Testis (tissue), 3 donors: ENCODE results near the gene MPO. TPM values are rescaled to one million over a fixed set of nuclear protein-coding genes. Genes with fewer than 3 reads are reported as not detected.

Experiments used
- DNase-seq: peaks from one replicate; pipeline ENCODE4 v3.0.0-alpha.2; 2019
- H3K27ac ChIP-seq, 2 donors: fragments of 200-600 bp; sonication (generic); one replicate each; pipeline ENCODE4 v1.5.1; 2019
- H3K27me3 ChIP-seq: fragments of 200-600 bp; sonication (generic); one replicate; pipeline ENCODE4 v1.5.1; 2019
- H3K36me3 ChIP-seq: fragments of 200-600 bp; sonication (generic); one replicate; pipeline ENCODE4 v1.5.1; 2017; ENCODE audit warnings: low read depth; ENCODE audit errors: missing control alignments
- H3K4me1 ChIP-seq: fragments of 200-600 bp; sonication (generic); one replicate; pipeline ENCODE4 v1.5.1; 2019
- H3K4me3 ChIP-seq, 2 donors: fragments of 200-600 bp; sonication (generic); one replicate each; pipeline ENCODE4 v1.5.1; 2017 to 2019
- H3K9me3 ChIP-seq: fragments of 200-600 bp; sonication (generic); one replicate; pipeline ENCODE4 v1.5.1; 2017
- CTCF ChIP-seq, 3 experiments: fragments of 450-650 bp in 2 of 3; fragments of 200-600 bp in 1 of 3; sonication (generic) in 1 of 3; IDR thresholded peaks; one replicate each; pipeline ENCODE4 v1.5.1; 2016 to 2019; ENCODE audit warnings: antibody characterized with exemption in 3 of 3, mild to moderate bottlenecking in 2 of 3, moderate library complexity in 1 of 3
- POLR2A ChIP-seq: fragments of 450-650 bp; IDR thresholded peaks from one replicate; pipeline ENCODE4 v1.6.1; 2017; ENCODE audit warnings: antibody characterized with exemption, mild to moderate bottlenecking, moderate library complexity
- WGBS, 2 donors: methylation state at CpG; one replicate each; pipeline ENCODE4 v1.1.5; 2018; 5-methylcytosine and 5-hydroxymethylcytosine counted together
- intact Hi-C: fragments of 100-400 bp; cut with DNase I; formaldehyde crosslinking; loops from one replicate; pipeline ENCODE4 v1.15.1; 2023; ENCODE audit warnings: low total_unique reads
- polyA plus RNA-seq: library from polyadenylated mRNA; stranded (reverse); fragments of 350-450 nt; fragmentation: Illumina TruSeq; extraction: RNeasy Lipid Tissue Mini Kit (QIAGEN cat#74804); gene quantifications from one replicate; pipeline ENCODE4 v1.2.3, GENCODE V29; 2014; ENCODE audit warnings: low read depth, low replicate concordance; ENCODE audit not compliant: insufficient read depth
- total RNA-seq, 2 donors: library from RNA; depleted of rRNA; stranded (reverse); fragments of >200 nt; gene quantifications; one replicate each; pipeline ENCODE4 v1.2.3, GENCODE V29; 2016

MPO gene
- total and polyA plus RNA-seq, 3 donors from 2014 or later: 0.87 to 1.1 (median 0.87) TPM

GRCh38 chr17:58229881-58230280, 50.9 kb downstream of the MPO start:
- DNase-seq: no peak
- intact Hi-C loops: no loop called here
- no peaks in the 10 kb centered on the region for H3K27me3 ChIP-seq

GRCh38 chr17:58229384-58229783, 51.4 kb downstream of the MPO start:
- no peak for DNase-seq
- Histone ChIP-seq H3K36me3 (no peaks in the 10 kb centered on the region), H3K27me3 (no peaks in the 10 kb centered on the region), H3K4me3 (no peak overlapping the region), H3K4me1 (no peaks in the 10 kb centered on the region), H3K27ac (no peak overlapping the region), H3K9me3 (no peaks in the 10 kb centered on the region)
- intact Hi-C loops: no loop called here
- TF ChIP-seq CTCF (IDR thresholded peaks at IDR 0.05): no peak
- no peak for TF ChIP-seq POLR2A
- WGBS, 2 donors: 47 to 65% methylated on average over 1 of the region's 1 CpG

More at GRCh38 chr17:58229881-58230280, 50.9 kb downstream of the MPO start:
- Histone ChIP-seq H3K4me1 (no peaks in the 10 kb centered on the region), H3K9me3 (no peaks in the 10 kb centered on the region), H3K4me3 (no peak overlapping the region), H3K27ac (no peak overlapping the region), H3K36me3 (no peaks in the 10 kb centered on the region)
- 86 to 91% methylated on average over 4 of the region's 4 CpGs for WGBS, 2 donors
- TF ChIP-seq CTCF (IDR thresholded peaks at IDR 0.05) (no peak), POLR2A (no peak)

- TF ChIP-seq POLR2A: no peak
- TF ChIP-seq CTCF (IDR thresholded peaks at IDR 0.05): no peak
- no peaks in the 10 kb centered on the region for H3K4me1 ChIP-seq
- DNase-seq: no peak
- H3K36me3 ChIP-seq: no peaks in the 10 kb centered on the region
- no peaks in the 10 kb centered on the region for H3K27me3 ChIP-seq
- no peak overlapping the region for H3K4me3 ChIP-seq
- WGBS, 2 donors: 45 to 51% methylated on average over 3 of the region's 3 CpGs
- H3K9me3 ChIP-seq: no peaks in the 10 kb centered on the region
- no peak overlapping the region for H3K27ac ChIP-seq
- intact Hi-C loops: no loop called here
Observed at GRCh38 chr17:58228679-58229078, 52.1 kb downstream of the MPO start.

GRCh38 chr17:58227733-58228132, 53.0 kb downstream of the MPO start:
- H3K27me3 ChIP-seq: no peaks in the 10 kb centered on the region
- no peaks in the 10 kb centered on the region for H3K36me3 ChIP-seq
- H3K4me3 ChIP-seq: no peak overlapping the region
- intact Hi-C loops: no loop called here
- H3K9me3 ChIP-seq: no peaks in the 10 kb centered on the region
- H3K4me1 ChIP-seq: no peaks in the 10 kb centered on the region
- TF ChIP-seq POLR2A: no peak
- no peak for TF ChIP-seq CTCF (IDR thresholded peaks at IDR 0.05)
- no peak for DNase-seq
- 78 to 86% methylated on average over 3 of the region's 3 CpGs for WGBS, 2 donors
- no peak overlapping the region for H3K27ac ChIP-seq

GRCh38 chr17:58224315-58224714, 56.4 kb downstream of the MPO start:
- no peak overlapping the region for H3K27ac ChIP-seq
- no peak for DNase-seq
- H3K36me3 ChIP-seq: no peaks in the 10 kb centered on the region
- H3K9me3 ChIP-seq: no peaks in the 10 kb centered on the region
- intact Hi-C loops: no loop called here
- TF ChIP-seq CTCF (IDR thresholded peaks at IDR 0.05) (no peak), POLR2A (no peak)
- WGBS, 2 donors: 50 to 58% methylated on average over 1 of the region's 1 CpG
- H3K4me1 ChIP-seq: peaks cover 4% of the 10 kb centered on the region
- no peak overlapping the region for H3K4me3 ChIP-seq
- H3K27me3 ChIP-seq: no peaks in the 10 kb centered on the region

Other genes starting within 250 kb of the MPO start
- gene DYNLL2, start 197.5 kb downstream of the MPO start, total RNA-seq: 10 to 100 TPM; 33.6 to 36.7 TPM
- gene DYNLL2, start 197.5 kb downstream of the MPO start, polyA plus RNA-seq: 52.7 TPM
- under 1 TPM; 0.06 to 0.39 TPM for gene OR4D1, start 132.6 kb downstream of the MPO start, total RNA-seq
- 0.18 TPM for gene OR4D1, start 132.6 kb downstream of the MPO start, polyA plus RNA-seq
- not detected for gene OR4D2, start 114.0 kb downstream of the MPO start, total RNA-seq
- gene OR4D2, start 114.0 kb downstream of the MPO start, polyA plus RNA-seq: not detected
- gene EPX, start 88.2 kb downstream of the MPO start, total RNA-seq: not detected
- not detected for gene EPX, start 88.2 kb downstream of the MPO start, polyA plus RNA-seq
- gene MKS1, start 61.7 kb downstream of the MPO start, total RNA-seq: 10 to 100 TPM; 32.0 to 34.3 TPM
- gene MKS1, start 61.7 kb downstream of the MPO start, polyA plus RNA-seq: 32.3 TPM
- gene LPO, start 42.4 kb downstream of the MPO start, total RNA-seq: 1 to 10 TPM; 1.8 to 2.0 TPM
- gene LPO, start 42.4 kb downstream of the MPO start, polyA plus RNA-seq: 2.7 TPM
- gene TSPOAP1, start 47.9 kb upstream of the MPO start, total RNA-seq: 10 to 100 TPM in 1 of 2 donors, 1 to 10 TPM in 1; 7.2 to 13.0 TPM
- gene TSPOAP1, start 47.9 kb upstream of the MPO start, polyA plus RNA-seq: 8.2 TPM
- gene SUPT4H1, start 71.3 kb upstream of the MPO start, total RNA-seq: 10 to 100 TPM; 59.3 to 64.4 TPM
- gene SUPT4H1, start 71.3 kb upstream of the MPO start, polyA plus RNA-seq: 98.5 TPM
- gene RNF43, start 136.6 kb upstream of the MPO start, total RNA-seq: 10 to 100 TPM; 15.6 to 22.7 TPM
- 9.7 TPM for gene RNF43, start 136.6 kb upstream of the MPO start, polyA plus RNA-seq
- 10 to 100 TPM; 40.0 to 57.8 TPM for gene HSF5, start 207.5 kb upstream of the MPO start, total RNA-seq
- 119 TPM for gene HSF5, start 207.5 kb upstream of the MPO start, polyA plus RNA-seq
- gene MTMR4, start 233.7 kb upstream of the MPO start, total RNA-seq: 100 to 1,000 TPM; 146 to 183 TPM
- 59.3 TPM for gene MTMR4, start 233.7 kb upstream of the MPO start, polyA plus RNA-seq